ENCODE measurements around the gene LCN9.

LCN9 gene

DNA sequence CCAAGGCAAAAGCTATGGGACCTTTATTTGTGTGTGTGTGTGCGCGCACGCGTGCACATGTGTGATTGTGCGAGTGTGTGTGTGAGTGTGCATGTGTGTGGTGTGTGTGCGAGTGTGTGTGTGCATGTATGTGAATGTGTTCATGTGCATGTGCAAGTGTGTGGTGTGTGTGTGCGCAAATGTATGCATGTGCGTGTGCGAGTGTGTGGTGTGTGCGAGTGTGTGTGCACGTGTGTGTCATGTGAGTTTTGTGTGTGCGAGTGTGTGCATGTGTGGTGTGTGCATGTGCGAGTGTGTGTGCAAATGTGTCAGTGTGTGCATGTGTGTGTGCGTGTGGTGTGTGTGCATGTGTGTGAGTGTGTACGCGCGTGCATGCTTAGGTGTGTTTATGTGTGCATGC is 12.7 kb upstream of the LCN9 start:
- Histone ChIP-seq H3K4me3 (ENCODE audit: low read depth, low read length) (peak overlapping the region; percentile 19), H3K9ac (ENCODE audit: low read depth, low read length) (no peak overlapping the region), H3K36me3 (ENCODE audit: control insufficient read depth, insufficient read depth, low read length) (no peaks in the 10 kb centered on the region), H3K9me3 (ENCODE audit: control insufficient read depth, insufficient read depth, low read length) (peaks cover 27% of the 10 kb centered on the region), H3K4me1 (ENCODE audit: control insufficient read depth, insufficient read depth, low read length) (no peaks in the 10 kb centered on the region), H3K27me3 (ENCODE audit: control insufficient read depth, insufficient read depth, low read length) (no peaks in the 10 kb centered on the region)

DNA sequence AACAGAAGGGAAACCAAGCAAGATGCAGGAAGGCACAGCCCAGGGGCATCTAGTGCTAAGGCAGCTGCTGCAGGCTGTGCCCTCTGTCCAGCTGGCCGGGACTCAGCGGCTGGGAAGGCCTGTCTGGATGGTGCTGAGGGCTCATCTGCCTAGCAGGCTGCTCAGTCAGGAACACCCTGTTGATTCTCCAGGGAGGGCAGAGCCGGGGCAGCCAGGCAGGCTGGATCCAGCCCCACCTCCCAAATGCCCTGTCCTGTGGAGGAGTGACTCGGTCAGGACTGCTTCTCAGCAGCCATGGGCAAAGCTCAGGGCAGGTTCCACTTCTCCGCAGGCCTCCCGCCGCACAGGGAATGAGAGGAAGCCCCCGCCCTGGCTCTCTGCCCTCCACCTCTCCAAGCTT is 7.8 kb upstream of the LCN9 start:
- Histone ChIP-seq H3K9ac (ENCODE audit: low read depth, low read length) (no peak overlapping the region), H3K4me1 (ENCODE audit: control insufficient read depth, insufficient read depth, low read length) (no peaks in the 10 kb centered on the region), H3K4me3 (ENCODE audit: low read depth, low read length) (no peak overlapping the region), H3K36me3 (ENCODE audit: control insufficient read depth, insufficient read depth, low read length) (no peaks in the 10 kb centered on the region), H3K27me3 (ENCODE audit: control insufficient read depth, insufficient read depth, low read length) (no peaks in the 10 kb centered on the region), H3K9me3 (ENCODE audit: control insufficient read depth, insufficient read depth, low read length) (peaks cover 7% of the 10 kb centered on the region)

DNA sequence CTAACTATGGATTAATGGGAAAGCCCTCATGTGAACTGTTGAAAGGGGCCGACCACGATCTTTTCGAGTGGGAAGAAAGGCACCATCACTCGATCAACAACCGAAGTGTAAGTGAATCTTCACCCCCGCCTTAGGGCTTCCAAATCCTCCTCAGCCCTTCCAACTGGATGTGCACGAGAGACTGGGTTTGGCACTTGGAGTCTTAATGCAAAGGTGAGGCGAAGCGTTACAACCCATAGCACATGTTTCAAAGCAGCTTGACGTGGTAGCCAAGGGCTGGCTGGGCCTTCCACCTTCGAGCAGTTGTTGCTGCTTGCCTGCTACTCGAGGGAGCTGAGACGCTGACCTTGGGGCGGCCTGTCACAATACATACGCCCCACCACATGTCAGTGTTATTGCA is 5.7 kb upstream of the LCN9 start:
- Histone ChIP-seq H3K4me1 (ENCODE audit: control insufficient read depth, insufficient read depth, low read length) (no peaks in the 10 kb centered on the region), H3K9ac (ENCODE audit: low read depth, low read length) (no peak overlapping the region), H3K9me3 (ENCODE audit: control insufficient read depth, insufficient read depth, low read length) (peaks cover 4% of the 10 kb centered on the region), H3K36me3 (ENCODE audit: control insufficient read depth, insufficient read depth, low read length) (no peaks in the 10 kb centered on the region), H3K4me3 (ENCODE audit: low read depth, low read length) (no peak overlapping the region), H3K27me3 (ENCODE audit: control insufficient read depth, insufficient read depth, low read length) (no peaks in the 10 kb centered on the region)

DNA sequence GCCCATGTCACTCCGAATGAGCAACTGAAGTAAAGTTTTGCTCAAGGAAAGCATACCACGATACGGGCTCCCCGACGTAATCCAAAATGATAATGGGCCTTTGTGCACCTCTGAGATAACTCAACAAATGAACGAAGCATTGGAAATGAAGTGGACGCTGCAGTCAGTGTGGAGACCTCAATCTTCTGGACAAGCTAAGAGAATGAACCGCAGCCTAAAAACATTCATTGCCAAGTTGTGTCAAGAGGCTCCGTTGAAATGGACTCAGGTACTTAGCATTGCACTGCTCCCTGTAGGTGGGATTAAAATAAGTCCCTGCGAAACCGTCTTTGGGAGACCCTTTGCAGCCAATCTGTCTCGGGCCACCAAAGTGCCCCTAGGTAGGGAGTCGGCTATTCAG is 3.9 kb upstream of the LCN9 start:
- Histone ChIP-seq H3K9me3 (ENCODE audit: control insufficient read depth, insufficient read depth, low read length) (peaks cover 1% of the 10 kb centered on the region), H3K9ac (ENCODE audit: low read depth, low read length) (no peak overlapping the region), H3K27me3 (ENCODE audit: control insufficient read depth, insufficient read depth, low read length) (no peaks in the 10 kb centered on the region), H3K36me3 (ENCODE audit: control insufficient read depth, insufficient read depth, low read length) (no peaks in the 10 kb centered on the region), H3K4me1 (ENCODE audit: control insufficient read depth, insufficient read depth, low read length) (no peaks in the 10 kb centered on the region), H3K4me3 (ENCODE audit: low read depth, low read length) (no peak overlapping the region)

DNA sequence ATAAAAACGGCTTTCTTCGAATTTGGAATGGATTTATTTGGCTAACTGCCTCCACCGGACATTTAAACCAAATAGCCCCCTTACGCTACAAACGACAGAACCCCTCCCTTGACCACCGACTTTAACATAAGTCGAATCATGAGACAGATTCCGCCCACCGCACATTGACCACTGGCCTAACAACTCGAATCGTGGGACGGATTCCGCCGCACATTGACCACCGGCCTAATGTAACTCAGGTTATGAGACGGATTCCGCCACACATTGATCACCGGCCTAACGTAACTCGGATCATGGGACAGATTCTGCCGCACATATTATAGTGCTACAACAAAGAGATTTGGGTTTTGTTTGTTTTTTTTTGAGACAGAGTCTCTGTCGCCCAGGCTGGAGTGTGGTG is 2.7 kb upstream of the LCN9 start:
- no peak overlapping the region for H3K4me3 ChIP-seq (ENCODE audit: low read depth, low read length)
- no peak overlapping the region for H3K9ac ChIP-seq (ENCODE audit: low read depth, low read length)
- H3K27me3 ChIP-seq (ENCODE audit: control insufficient read depth, insufficient read depth, low read length): no peaks in the 10 kb centered on the region

DNA sequence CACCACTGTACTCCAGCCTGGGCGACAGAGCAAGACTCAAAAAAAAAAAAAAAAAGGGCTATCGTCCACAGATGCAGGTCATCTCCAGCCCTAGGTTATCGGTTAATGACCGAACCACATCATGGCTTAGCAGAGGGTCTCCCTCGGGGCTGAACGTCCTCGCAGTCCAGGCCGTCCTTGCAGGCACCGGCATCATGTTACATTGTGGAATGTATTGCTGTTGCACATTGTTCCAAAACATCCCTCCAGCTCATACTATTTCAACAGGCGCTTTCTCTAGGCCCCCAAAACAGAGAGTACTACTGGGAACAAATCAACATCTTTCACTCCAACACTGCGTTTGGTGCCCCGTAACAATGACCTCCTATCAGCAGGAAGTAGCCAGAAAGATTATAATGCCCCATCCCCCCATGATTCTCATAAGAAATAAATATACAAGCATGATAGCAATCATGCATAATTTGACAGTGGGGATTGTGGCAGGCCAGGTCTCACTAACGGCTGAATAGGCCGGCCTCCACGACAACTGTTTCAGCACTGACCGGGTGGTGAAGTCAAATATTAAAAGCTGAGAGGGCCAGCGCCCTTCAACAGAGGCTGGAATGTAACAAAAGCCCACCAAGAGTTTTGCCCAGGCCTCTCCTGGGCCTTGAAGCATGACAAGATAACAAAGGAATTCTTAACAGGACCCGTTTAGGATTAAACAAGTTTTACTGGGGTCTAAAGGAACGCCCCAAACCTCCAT is 1.1 kb upstream of the LCN9 start:
- H3K9me3 ChIP-seq (ENCODE audit: control insufficient read depth, insufficient read depth, low read length): no peaks in the 10 kb centered on the region
- no peak overlapping the region for H3K4me3 ChIP-seq (ENCODE audit: low read depth, low read length)
- no peaks in the 10 kb centered on the region for H3K4me1 ChIP-seq (ENCODE audit: control insufficient read depth, insufficient read depth, low read length)
- no peaks in the 10 kb centered on the region for H3K27me3 ChIP-seq (ENCODE audit: control insufficient read depth, insufficient read depth, low read length)
- H3K36me3 ChIP-seq (ENCODE audit: control insufficient read depth, insufficient read depth, low read length): no peaks in the 10 kb centered on the region
- no peak overlapping the region for H3K9ac ChIP-seq (ENCODE audit: low read depth, low read length)

More for the DNA sequence above, 2.7 kb upstream of the LCN9 start:
- Histone ChIP-seq H3K36me3 (ENCODE audit: control insufficient read depth, insufficient read depth, low read length) (no peaks in the 10 kb centered on the region), H3K4me1 (ENCODE audit: control insufficient read depth, insufficient read depth, low read length) (no peaks in the 10 kb centered on the region), H3K9me3 (ENCODE audit: control insufficient read depth, insufficient read depth, low read length) (no peaks in the 10 kb centered on the region)

DNA sequence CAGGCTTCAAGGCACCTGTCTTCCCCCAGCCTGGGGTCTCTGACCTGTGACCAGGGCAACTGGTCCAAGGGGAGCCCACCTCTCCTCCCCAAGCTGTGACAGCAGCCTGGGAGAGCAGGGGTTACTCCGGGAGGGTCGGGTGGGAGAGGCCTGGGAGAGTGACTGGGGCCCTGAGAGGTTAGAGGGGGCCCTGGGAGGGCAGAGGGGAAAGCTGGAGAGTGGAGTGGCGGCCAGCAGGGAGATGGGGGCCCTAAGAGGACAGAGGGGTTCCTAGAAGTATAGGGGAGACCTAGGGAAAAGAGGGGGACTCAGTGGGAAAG is 302 bp downstream of the LCN9 start:
- Histone ChIP-seq H3K9ac (ENCODE audit: low read depth, low read length) (no peak overlapping the region), H3K27me3 (ENCODE audit: control insufficient read depth, insufficient read depth, low read length) (no peaks in the 10 kb centered on the region), H3K4me3 (ENCODE audit: low read depth, low read length) (no peak overlapping the region)

DNA sequence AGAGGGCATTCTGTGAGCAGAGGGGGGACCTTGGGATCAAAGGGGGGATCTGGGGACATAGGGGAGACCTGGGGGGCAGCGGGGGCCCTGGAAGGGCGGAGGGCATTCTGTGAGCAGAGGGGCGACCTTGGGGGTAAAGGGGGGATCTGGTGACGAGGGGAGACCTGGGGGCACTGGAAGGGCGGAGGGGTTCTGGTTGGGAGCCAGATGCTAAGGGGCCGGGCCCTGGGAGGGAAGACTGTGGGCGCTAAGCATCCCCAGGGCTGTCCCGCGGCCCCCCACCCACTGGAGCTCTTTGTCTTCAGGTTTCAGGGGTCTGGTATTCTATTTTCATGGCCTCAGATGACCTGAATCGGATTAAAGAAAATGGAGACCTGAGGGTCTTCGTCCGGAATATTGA is 748 bp downstream of the LCN9 start:
- no peaks in the 10 kb centered on the region for H3K36me3 ChIP-seq (ENCODE audit: control insufficient read depth, insufficient read depth, low read length)
- no peak overlapping the region for H3K9ac ChIP-seq (ENCODE audit: low read depth, low read length)
- no peaks in the 10 kb centered on the region for H3K27me3 ChIP-seq (ENCODE audit: control insufficient read depth, insufficient read depth, low read length)
- H3K4me1 ChIP-seq (ENCODE audit: control insufficient read depth, insufficient read depth, low read length): no peaks in the 10 kb centered on the region
- no peak overlapping the region for H3K4me3 ChIP-seq (ENCODE audit: low read depth, low read length)
- no peaks in the 10 kb centered on the region for H3K9me3 ChIP-seq (ENCODE audit: control insufficient read depth, insufficient read depth, low read length)

More for the DNA sequence above, 302 bp downstream of the LCN9 start:
- no peaks in the 10 kb centered on the region for H3K9me3 ChIP-seq (ENCODE audit: control insufficient read depth, insufficient read depth, low read length)
- no peaks in the 10 kb centered on the region for H3K36me3 ChIP-seq (ENCODE audit: control insufficient read depth, insufficient read depth, low read length)
- no peaks in the 10 kb centered on the region for H3K4me1 ChIP-seq (ENCODE audit: control insufficient read depth, insufficient read depth, low read length)

DNA sequence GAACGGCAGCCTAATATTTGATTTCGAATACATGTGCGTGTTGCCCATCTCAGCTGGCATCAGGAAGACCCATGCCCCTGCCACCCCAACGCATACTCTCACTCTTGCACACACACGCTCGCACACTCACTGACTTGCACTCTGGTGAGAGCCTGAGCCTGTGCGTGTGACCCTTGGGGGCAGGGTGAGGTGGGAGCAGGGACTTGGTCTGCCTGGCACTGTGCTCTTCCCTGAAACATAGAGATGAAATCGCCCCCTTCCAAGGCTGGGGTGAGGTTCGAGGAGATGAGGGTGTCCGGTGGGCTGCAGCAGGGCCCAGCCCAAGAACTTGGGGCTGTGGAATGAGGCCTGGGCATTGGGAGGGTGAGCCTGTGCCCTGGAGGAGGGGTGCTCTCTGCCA is 1.2 kb downstream of the LCN9 start:
- Histone ChIP-seq H3K9me3 (ENCODE audit: control insufficient read depth, insufficient read depth, low read length) (no peaks in the 10 kb centered on the region), H3K27me3 (ENCODE audit: control insufficient read depth, insufficient read depth, low read length) (no peaks in the 10 kb centered on the region), H3K4me1 (ENCODE audit: control insufficient read depth, insufficient read depth, low read length) (no peaks in the 10 kb centered on the region), H3K9ac (ENCODE audit: low read depth, low read length) (no peak overlapping the region), H3K36me3 (ENCODE audit: control insufficient read depth, insufficient read depth, low read length) (no peaks in the 10 kb centered on the region), H3K4me3 (ENCODE audit: low read depth, low read length) (no peak overlapping the region)

DNA sequence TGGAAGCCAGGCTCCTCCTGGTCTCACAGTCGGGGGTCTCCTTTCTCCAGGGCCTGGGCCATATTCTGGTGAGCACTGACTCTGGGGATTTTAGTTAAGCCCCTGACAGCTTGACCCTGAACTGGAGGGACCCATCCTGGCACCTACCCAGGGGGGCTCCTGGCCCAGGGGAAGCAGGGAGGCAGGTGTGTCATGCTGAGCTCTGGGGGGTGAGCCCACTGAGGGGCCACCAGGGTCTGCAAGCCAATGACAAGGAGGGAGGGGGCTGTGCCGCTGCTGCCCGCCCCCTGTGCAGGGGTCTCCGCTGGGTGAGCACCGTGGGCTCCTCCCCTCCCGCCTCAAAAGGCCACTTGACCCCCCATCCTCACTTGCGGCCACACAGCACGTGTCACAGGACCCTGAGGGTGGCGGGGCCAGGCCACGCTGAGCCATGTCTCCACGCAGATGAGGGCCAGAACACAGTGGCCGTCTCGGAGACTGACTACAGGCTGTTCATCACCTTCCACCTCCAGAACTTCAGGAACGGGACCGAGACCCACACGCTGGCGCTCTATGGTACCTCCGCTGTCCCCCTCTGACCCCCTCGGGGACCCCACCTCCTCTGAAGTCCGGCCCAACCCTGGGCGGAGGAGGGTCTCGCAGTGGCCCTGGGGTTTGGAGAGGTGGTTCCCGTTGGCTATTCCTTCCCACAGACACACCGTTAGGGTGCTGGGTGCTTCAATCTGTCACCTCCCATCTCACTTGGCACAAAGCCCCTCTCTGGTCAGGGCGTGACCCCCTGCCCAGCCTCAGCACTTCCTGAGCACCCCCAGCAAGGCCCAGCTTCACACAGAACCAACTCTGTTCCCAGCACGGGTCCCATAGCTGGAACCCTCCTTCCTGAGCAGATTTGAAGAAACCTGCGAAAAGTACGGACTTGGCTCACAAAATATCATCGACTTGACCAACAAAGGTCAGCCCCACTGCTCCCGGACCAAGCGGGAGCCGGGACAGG is 2.0 kb downstream of the LCN9 start:
- Histone ChIP-seq H3K36me3 (ENCODE audit: control insufficient read depth, insufficient read depth, low read length) (no peaks in the 10 kb centered on the region), H3K9me3 (ENCODE audit: control insufficient read depth, insufficient read depth, low read length) (no peaks in the 10 kb centered on the region), H3K4me3 (ENCODE audit: low read depth, low read length) (no peak overlapping the region), H3K27me3 (ENCODE audit: control insufficient read depth, insufficient read depth, low read length) (no peaks in the 10 kb centered on the region), H3K9ac (ENCODE audit: low read depth, low read length) (no peak overlapping the region), H3K4me1 (ENCODE audit: control insufficient read depth, insufficient read depth, low read length) (no peaks in the 10 kb centered on the region)

DNA sequence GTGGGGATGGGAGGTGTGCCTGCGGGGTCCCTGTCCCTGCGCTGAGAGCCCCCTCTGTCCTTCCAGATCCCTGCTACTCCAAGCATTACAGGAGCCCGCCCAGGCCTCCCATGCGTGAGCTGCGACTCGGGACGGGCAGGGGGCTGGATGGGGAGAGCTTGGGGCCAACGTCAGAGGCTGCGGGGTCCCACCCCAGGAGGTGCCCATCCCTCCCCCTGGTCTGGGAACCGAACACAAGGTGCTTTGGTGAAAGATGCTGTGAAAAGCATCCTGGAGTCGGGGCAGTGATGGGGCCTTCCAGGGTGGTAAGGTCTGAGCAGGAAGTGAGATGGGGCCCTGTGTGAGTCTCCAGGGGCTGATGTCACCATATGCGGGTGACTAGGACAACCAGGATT is 2.7 kb downstream of the LCN9 start:
- no peaks in the 10 kb centered on the region for H3K9me3 ChIP-seq (ENCODE audit: control insufficient read depth, insufficient read depth, low read length)
- no peaks in the 10 kb centered on the region for H3K4me1 ChIP-seq (ENCODE audit: control insufficient read depth, insufficient read depth, low read length)
- no peak overlapping the region for H3K4me3 ChIP-seq (ENCODE audit: low read depth, low read length)
- no peak overlapping the region for H3K9ac ChIP-seq (ENCODE audit: low read depth, low read length)
- H3K36me3 ChIP-seq (ENCODE audit: control insufficient read depth, insufficient read depth, low read length): no peaks in the 10 kb centered on the region
- no peaks in the 10 kb centered on the region for H3K27me3 ChIP-seq (ENCODE audit: control insufficient read depth, insufficient read depth, low read length)

Measured in iPS-15b (cell line).